ENCODE data around the gene CLTB. TPM values are rescaled to one million over a fixed set of nuclear protein-coding genes. Genes with fewer than 3 reads are reported as not detected.

Gene CLTB
- total and polyA plus RNA-seq, 2 of the 8 experiments (the other 6 are each of a cell fraction or from before 2014, with no cell fraction given) = 25.9 to 34.9 TPM

- Histone ChIP-seq H2BK20ac (ENCODE audit: low read length) (no peak overlapping the region), H3K4me2 (ENCODE audit: insufficient read depth in 1 of 2, low read depth in 2 of 2, low read length in 2 of 2) (no peak overlapping the region), H3K36me3 (ENCODE audit: control insufficient read depth in 2 of 4, insufficient read depth in 4 of 4, low read length in 3 of 4) (peaks cover 30 to 90% (median 68%) of the 10 kb centered on the region in 4 experiments), H3K23ac (ENCODE audit: insufficient read length) (no peak overlapping the region), H3K9me3 (ENCODE audit: insufficient read depth in 2 of 2, low read depth in 1 of 2, low read length in 1 of 2) (no peaks in the 10 kb centered on the region), H3K79me1 (ENCODE audit: low read depth, low read length) (peaks cover 13% of the 10 kb centered on the region), H4K5ac (ENCODE audit: insufficient read length, low read depth, low read length) (no peak overlapping the region), H3K56ac (replicated peaks; ENCODE audit: insufficient read length, low read depth, low read length) (no peak overlapping the region), H3K23me2 (ENCODE audit: low read depth, low read length) (no peaks in the 10 kb centered on the region), H4K20me1 (replicated peaks in 1 of 2; ENCODE audit: control insufficient read depth in 1 of 2, insufficient read depth in 2 of 2, low read length in 2 of 2) (peaks cover 7 to 19% of the 10 kb centered on the region in 2 experiments), H2BK15ac (ENCODE audit: low read length) (no peak overlapping the region), H2BK12ac (ENCODE audit: low read depth, low read length) (no peak overlapping the region), H4K8ac (ENCODE audit: extremely low read depth, insufficient read depth, low read length) (no peak overlapping the region), H3K18ac (ENCODE audit: extremely low read depth, low read length) (no peak overlapping the region), H3K4me3 (ENCODE audit: extremely low read depth in 1 of 4, insufficient read depth in 2 of 4, low read depth in 3 of 4, low read length in 4 of 4) (no peak overlapping the region), H2AK5ac (ENCODE audit: low read depth, low read length) (no peak overlapping the region), H3K14ac (ENCODE audit: insufficient read length) (no peak overlapping the region), H2BK120ac (replicated peaks; ENCODE audit: low read depth, low read length) (no peak overlapping the region), H3K9ac (replicated peaks in 1 of 4; ENCODE audit: extremely low read depth in 1 of 4, low read depth in 3 of 4, low read length in 3 of 4) (no peak overlapping the region), H2AFZ (ENCODE audit: low read length) (no peak overlapping the region), H3K27me3 (replicated peaks in 1 of 4; ENCODE audit: control insufficient read depth in 3 of 4, extremely low read depth in 1 of 4, insufficient read depth in 3 of 4, low read length in 3 of 4) (no peaks in the 10 kb centered on the region), H4K91ac (replicated peaks; ENCODE audit: insufficient read length, low read length) (no peak overlapping the region), H2BK5ac (ENCODE audit: low read depth, low read length) (no peak overlapping the region), H3K4ac (replicated peaks; ENCODE audit: insufficient read length, low read depth, low read length) (no peak overlapping the region), H3K79me2 (ENCODE audit: control insufficient read depth in 1 of 2, insufficient read depth in 2 of 2, low read length in 2 of 2) (peaks cover 4 to 34% of the 10 kb centered on the region in 2 experiments), H3K27ac (ENCODE audit: low read depth, low read length) (no peak overlapping the region), H3K4me1 (replicated peaks in 1 of 4; ENCODE audit: control insufficient read depth in 3 of 4, insufficient read depth in 4 of 4, low read length in 3 of 4) (no peaks in the 10 kb centered on the region)
- DNase-seq (ENCODE audit: low read depth in 1 of 2, low spot score in 2 of 2) = no peak
- no peak for FAIRE-seq
- CTCF ChIA-PET (ENCODE audit: partially characterized antibody) = no interaction called here
- POLR2A ChIA-PET (ENCODE audit: partially characterized antibody) = interaction anchor here (1.3 kb wide), 1 partner anchor 11 kb away, joined by 5 read pairs; the partner anchor contains the start of gene KIAA1191
- WGBS, 2 experiments (ENCODE audit: extremely low coverage in 1 of 2, insufficient coverage in 1 of 2, insufficient read length in 1 of 2, insufficient replicate concordance in 2 of 2, low coverage in 1 of 2, low lambda C conversion rate in 2 of 2, missing lambda C conversion rate in 1 of 2) = 96% methylated on average over 8 of the region's 8 CpGs; no CpG with 5 or more reads in 1 of the 2 experiments
- TF ChIP-seq USF2 (IDR thresholded peaks at IDR 0.05; ENCODE audit: low read length) (no peak), JUND (IDR thresholded peaks at IDR 0.05; ENCODE audit: low read length) (no peak), SIN3A (conservative IDR thresholded peaks at IDR 0.05 in 1 of 2, IDR thresholded peaks at IDR 0.05 in 1 of 2; ENCODE audit: low read depth in 1 of 2, low read length in 2 of 2) (no peak), NANOG (IDR thresholded peaks at IDR 0.05; ENCODE audit: insufficient read depth, low read depth, low read length, poor library complexity, severe bottlenecking) (no peak), HDAC6 (IDR thresholded peaks at IDR 0.05; ENCODE audit: low read depth, low read length) (no peak)
Measured at GRCh38 chr5:176350416-176350815, 65.9 kb downstream of the CLTB start.

Measured in H1 (cell line).